ENCODE results near the gene SETSIP. TPM values are rescaled to one million over a fixed set of nuclear protein-coding genes. Genes with fewer than 3 reads are reported as not detected.
"Not testable (repeated sequence)": the region's sequence is repeated elsewhere in the genome, so short reads cannot be mapped to it uniquely, and the experiment has no call there.

SETSIP gene
- total RNA-seq (2014; rRNA removed; shearing (Covaris generic)): not detected in 2 replicates

- no peak for DNase-seq (ENCODE audit: low read depth)
Measured at GRCh38 chr1:92075311-92075710, at the start of gene SETSIP. Gene SETSIP (minus strand): TSS chr1:92075411. CDS start chr1:92075411, 0 bp downstream.

GRCh38 chr1:92123868-92124267 is 48.7 kb upstream of the SETSIP start:
- no peak for DNase-seq (ENCODE audit: low read depth)

- peak; percentile 39 for DNase-seq (ENCODE audit: low read depth)
Measured at GRCh38 chr1:92118826-92119225, 43.6 kb upstream of the SETSIP start.

GRCh38 chr1:92117526-92117925 is 42.3 kb upstream of the SETSIP start:
- no peak for DNase-seq (ENCODE audit: low read depth)

GRCh38 chr1:92108631-92109030 is 33.4 kb upstream of the SETSIP start:
- DNase-seq (ENCODE audit: low read depth): no peak

GRCh38 chr1:92105546-92106081 is 30.4 kb upstream of the SETSIP start:
- no peak for DNase-seq (ENCODE audit: low read depth)

- DNase-seq (ENCODE audit: low read depth): peak; percentile 60
Measured at GRCh38 chr1:92096317-92096716, 21.1 kb upstream of the SETSIP start.

GRCh38 chr1:92095874-92096273 is 20.7 kb upstream of the SETSIP start:
- DNase-seq (ENCODE audit: low read depth): no peak

GRCh38 chr1:92094595-92094994 is 19.4 kb upstream of the SETSIP start:
- no peak for DNase-seq (ENCODE audit: low read depth)

GRCh38 chr1:92094090-92094489 is 18.9 kb upstream of the SETSIP start:
- no peak for DNase-seq (ENCODE audit: low read depth)

- DNase-seq (ENCODE audit: low read depth): no peak
Measured at GRCh38 chr1:92091625-92092024, 16.4 kb upstream of the SETSIP start.

- DNase-seq (ENCODE audit: low read depth): no peak
Measured at GRCh38 chr1:92087542-92087941, 12.3 kb upstream of the SETSIP start.

GRCh38 chr1:92085727-92086126 is 10.5 kb upstream of the SETSIP start:
- DNase-seq (ENCODE audit: low read depth): no peak

- DNase-seq (ENCODE audit: low read depth): no peak
Measured at GRCh38 chr1:92084651-92085050, 9.4 kb upstream of the SETSIP start.

- DNase-seq (ENCODE audit: low read depth): no peak
Measured at GRCh38 chr1:92081031-92081430, 5.8 kb upstream of the SETSIP start.

GRCh38 chr1:92080128-92080985 is 5.1 kb upstream of the SETSIP start, which contains the start of gene BTBD8:
Gene BTBD8 (plus strand): TSS chr1:92080345. CDS start chr1:92080572, 227 bp downstream.
- peak; percentile 91 for DNase-seq (ENCODE audit: low read depth)

- no peak for DNase-seq (ENCODE audit: low read depth)
Measured at GRCh38 chr1:92079441-92079840, 4.2 kb upstream of the SETSIP start.

- not testable (repeated sequence) for DNase-seq (ENCODE audit: low read depth)
Measured at GRCh38 chr1:92078077-92078476, 2.9 kb upstream of the SETSIP start.

GRCh38 chr1:92076363-92076762 is 1.2 kb upstream of the SETSIP start:
- no peak for DNase-seq (ENCODE audit: low read depth)

GRCh38 chr1:92074446-92074845 is 765 bp downstream of the SETSIP start:
- not testable (repeated sequence) for DNase-seq (ENCODE audit: low read depth)

GRCh38 chr1:92070892-92071291 is 4.3 kb downstream of the SETSIP start:
- no peak for DNase-seq (ENCODE audit: low read depth)

- no peak for DNase-seq (ENCODE audit: low read depth)
Measured at GRCh38 chr1:92066321-92066720, 8.9 kb downstream of the SETSIP start.

- no peak for DNase-seq (ENCODE audit: low read depth)
Measured at GRCh38 chr1:92065042-92065441, 10.2 kb downstream of the SETSIP start.

Data from Daoy (cell line).